Upper lobe of left lung (tissue), 4 donors: ENCODE measurements around the gene AGPAT4.

Source experiments
- CTCF ChIP-seq, 6 experiments: fragments of 450-650 bp in 4 of 6; fragments of 200-600 bp in 2 of 6; sonication (generic) in 2 of 6; IDR thresholded peaks; one replicate each; pipeline ENCODE4 v1.5.1; 2016 to 2019; ENCODE audit warnings: antibody characterized with exemption in 6 of 6
- EP300 ChIP-seq, 4 donors: sonication (generic); formaldehyde crosslinking; IDR thresholded peaks; one replicate each; pipeline ENCODE4 v1.5.1; 2017; ENCODE audit warnings: antibody characterized with exemption in 4 of 4, control low read depth in 2 of 4
- POLR2A ChIP-seq, 4 donors: fragments of 450-650 bp; IDR thresholded peaks; one replicate each; pipeline ENCODE4 v1.5.1; 2016 to 2017; ENCODE audit warnings: antibody characterized with exemption in 4 of 4, mild to moderate bottlenecking in 2 of 4
- POLR2AphosphoS5 ChIP-seq, 2 donors: sonication (generic); formaldehyde crosslinking; IDR thresholded peaks; one replicate each; pipeline ENCODE4 v1.5.1; 2017; ENCODE audit warnings: antibody characterized with exemption in 2 of 2

- TF ChIP-seq CTCF (IDR thresholded peaks at IDR 0.05) (no peak), EP300 (IDR thresholded peaks at IDR 0.05) (no peak), POLR2A (IDR thresholded peaks at IDR 0.05) (no peak), POLR2AphosphoS5 (IDR thresholded peaks at IDR 0.05) (no peak)
Measured at GRCh38 chr6:161181121-161181520, 92.7 kb downstream of the AGPAT4 start.
